HCT116 (cell line): Measurements from ENCODE around the gene EPHB3. TPM values are rescaled to one million over a fixed set of nuclear protein-coding genes. Genes with fewer than 3 reads are reported as not detected.

ENCODE experiments used
- ATAC-seq: fragments of 200-7000 bp; cut with Tn5 transposase; 2 replicates; pipeline ENCODE4 v1.9.1; 2020; ENCODE audit warnings: mild to moderate bottlenecking, moderate library complexity
- BruUV-seq: library from RNA; stranded (reverse); fragments of 400-500 nt; replicated peaks from 2 replicates; lab custom pipeline; 2021; lab: Mats Ljungman, UMichigan
- CTCF ChIA-PET: fragments of 300-600 bp; sonication (Branson Sonifier 250); formaldehyde crosslinking; loops from one replicate; lab custom pipeline; 2021; ENCODE audit warnings: antibody characterized with exemption; lab: Charles Lee
- POLR2A ChIA-PET: fragments of 300-600, 350-600 bp; sonication (Branson Sonifier 250); formaldehyde crosslinking; loops from one replicate; lab custom pipeline; 2021; ENCODE audit warnings: antibody characterized with exemption; lab: Charles Lee
- RAD21 ChIA-PET, 2 experiments: fragments of 300-600 bp; sonication (Branson Sonifier 250); formaldehyde crosslinking; loops; one replicate each; lab custom pipeline; 2023; ENCODE audit warnings: low total read pairs in 2 of 2; ENCODE audit not compliant: uncharacterized antibody in 2 of 2, unreplicated experiment in 2 of 2, low non-redundant PET in 1 of 2; lab: Charles Lee
- DNase-seq: peaks from one replicate; pipeline ENCODE4 v3.0.0-alpha.2; 2010; ENCODE audit warnings: low read depth, low spot score
- H2AFZ ChIP-seq: fragments of 200-600 bp; shearing (Covaris generic), sonication (generic); 2 replicates; pipeline ENCODE4 v1.6.1; 2017; ENCODE audit warnings: low read depth, mixed run types, mixed read lengths, antibody characterized with exemption, low read length; ENCODE audit not compliant: poor library complexity, severe bottlenecking
- H3K27ac ChIP-seq: 2 replicates; pipeline ENCODE4 v1.5.1; 2012; ENCODE audit warnings: low read depth, low read length
- H3K27me3 ChIP-seq: fragments of 200-600 bp; sonication (generic); 2 replicates; pipeline ENCODE4 v1.6.1; 2016; ENCODE audit warnings: mixed run types, low read length, mixed read lengths; ENCODE audit not compliant: insufficient read depth
- H3K36me3 ChIP-seq, 2 experiments: fragments of 200-500 bp in 1 of 2; fragments of 200-600 bp in 1 of 2; sonication (Bioruptor generic) in 1 of 2; sonication (generic) in 1 of 2; 2 replicates each; pipeline versions ENCODE4 v1.5.1 to v1.6.1; 2014 to 2016; ENCODE audit warnings: low read length in 2 of 2, inconsistent platforms in 1 of 2, mixed read lengths in 1 of 2, mixed run types in 1 of 2; ENCODE audit not compliant: insufficient read depth in 2 of 2, control insufficient read depth in 1 of 2
- H3K4me1 ChIP-seq, 2 experiments: fragments of 200-600 bp in 1 of 2; sonication (generic) in 1 of 2; 2 replicates each; pipeline versions ENCODE4 v1.5.1 to v1.6.1; 2012 to 2017; ENCODE audit warnings: low read length in 2 of 2, inconsistent platforms in 1 of 2, mild to moderate bottlenecking in 1 of 2, mixed read lengths in 1 of 2, mixed run types in 1 of 2, moderate library complexity in 1 of 2; ENCODE audit not compliant: insufficient read depth in 2 of 2, control insufficient read depth in 1 of 2
- H3K4me2 ChIP-seq: fragments of 200-600 bp; sonication (generic); 2 replicates; pipeline ENCODE4 v1.6.1; 2017; ENCODE audit warnings: mixed run types, low read length, mixed read lengths
- H3K4me3 ChIP-seq, 2 experiments: fragments of 200-600 bp in 1 of 2; sonication (generic) in 1 of 2; replicated peaks in 1 of 2; 2 replicates each; pipeline ENCODE4 v1.5.1; 2011 to 2016; ENCODE audit warnings: low read length in 2 of 2, control low read depth in 1 of 2, low read depth in 1 of 2, mild to moderate bottlenecking in 1 of 2, mixed read lengths in 1 of 2, mixed run types in 1 of 2
- H3K79me2 ChIP-seq: fragments of 200-600 bp; sonication (generic); 2 replicates; pipeline ENCODE4 v1.6.1; 2017; ENCODE audit warnings: mild to moderate bottlenecking, mixed run types, low read length, moderate library complexity, mixed read lengths; ENCODE audit not compliant: insufficient read depth
- H3K9ac ChIP-seq: fragments of 200-600 bp; sonication (generic); 2 replicates; pipeline ENCODE4 v1.6.1; 2016; ENCODE audit warnings: low read length, mixed read lengths
- H3K9me2 ChIP-seq: fragments of 200-600 bp; sonication (generic), shearing (Covaris generic); 2 replicates; pipeline ENCODE4 v1.6.1; 2017; ENCODE audit warnings: mixed run types, mild to moderate bottlenecking, moderate library complexity; ENCODE audit not compliant: insufficient read depth
- H3K9me3 ChIP-seq, 2 experiments: fragments of 200-500 bp in 1 of 2; fragments of 200-600 bp in 1 of 2; sonication (Bioruptor generic) in 1 of 2; sonication (generic) in 1 of 2; 2 replicates each; pipeline ENCODE4 v1.6.1; 2014 to 2017; ENCODE audit warnings: low read length in 2 of 2, mixed read lengths in 2 of 2, inconsistent platforms in 1 of 2, low read depth in 1 of 2, mild to moderate bottlenecking in 1 of 2, mixed run types in 1 of 2, moderate library complexity in 1 of 2; ENCODE audit not compliant: control insufficient read depth in 1 of 2, insufficient read depth in 1 of 2
- H4K20me1 ChIP-seq: fragments of 200-600 bp; sonication (generic), shearing (Covaris generic); 2 replicates; pipeline ENCODE4 v1.6.1; 2017; ENCODE audit warnings: mixed run types, mild to moderate bottlenecking, moderate library complexity; ENCODE audit not compliant: insufficient read depth
- ATF3 ChIP-seq: IDR thresholded peaks from 2 replicates; pipeline ENCODE4 v1.6.1; 2012
- CEBPB ChIP-seq: IDR thresholded peaks from 2 replicates; pipeline ENCODE4 v1.6.1; 2012; ENCODE audit warnings: low read depth
- ELF1 ChIP-seq: IDR thresholded peaks from 2 replicates; pipeline ENCODE4 v1.6.1; 2012; ENCODE audit warnings: low read depth, borderline replicate concordance
- EZH2phosphoT487 ChIP-seq: fragments of 200-600 bp; IDR thresholded peaks from 2 replicates; pipeline ENCODE4 v1.6.1; 2018; ENCODE audit warnings: antibody characterized with exemption, borderline replicate concordance
- FOSL1 ChIP-seq: IDR thresholded peaks from 2 replicates; pipeline ENCODE4 v1.6.1; 2012; ENCODE audit warnings: low read depth
- JUND ChIP-seq: IDR thresholded peaks from 2 replicates; pipeline ENCODE4 v1.6.1; 2012
- POLR2A ChIP-seq: IDR thresholded peaks from 2 replicates; pipeline ENCODE4 v1.7.0; 2011; ENCODE audit warnings: borderline replicate concordance; ENCODE audit not compliant: insufficient read depth, insufficient read length; ENCODE audit errors: extremely low read depth
- RAD21 ChIP-seq: IDR thresholded peaks from 2 replicates; pipeline ENCODE4 v1.6.1; 2012; ENCODE audit warnings: low read depth, mild to moderate bottlenecking
- TCF7L2 ChIP-seq: IDR thresholded peaks from 2 replicates; pipeline ENCODE4 v1.7.0; 2011; ENCODE audit warnings: borderline replicate concordance, inconsistent platforms; ENCODE audit not compliant: insufficient read depth, insufficient read length; ENCODE audit errors: extremely low read depth
- ZBTB33 ChIP-seq: IDR thresholded peaks from 2 replicates; pipeline ENCODE4 v1.6.1; 2011; ENCODE audit warnings: mild to moderate bottlenecking, low read length, moderate library complexity; ENCODE audit not compliant: insufficient replicate concordance; ENCODE audit errors: extremely low read depth
- ZNF274 ChIP-seq: fragments of 200-500 bp; sonication (Bioruptor generic); IDR thresholded peaks from 2 replicates; pipeline ENCODE4 v1.6.1; 2014; ENCODE audit warnings: mild to moderate bottlenecking, low read depth, low read length, inconsistent platforms
- intact Hi-C: fragments of 100-400 bp; cut with micrococcal nuclease; formaldehyde crosslinking; loops from 2 replicates; pipeline ENCODE4 v1.10.0; 2022
- total RNA-seq: library from RNA; stranded (reverse); gene quantifications from one replicate; pipeline ENCODE4 v1.2.1, GENCODE V29; 2021; ENCODE audit not compliant: unreplicated experiment
- TF ChIP-seq, protein P1 (sequence below): IDR thresholded peaks from 2 replicates; pipeline ENCODE4 v1.6.1; 2012; ENCODE audit warnings: low read depth

EPHB3 gene
- total RNA-seq, 1 experiment from 2014 or later: 6.5 TPM

DNA sequence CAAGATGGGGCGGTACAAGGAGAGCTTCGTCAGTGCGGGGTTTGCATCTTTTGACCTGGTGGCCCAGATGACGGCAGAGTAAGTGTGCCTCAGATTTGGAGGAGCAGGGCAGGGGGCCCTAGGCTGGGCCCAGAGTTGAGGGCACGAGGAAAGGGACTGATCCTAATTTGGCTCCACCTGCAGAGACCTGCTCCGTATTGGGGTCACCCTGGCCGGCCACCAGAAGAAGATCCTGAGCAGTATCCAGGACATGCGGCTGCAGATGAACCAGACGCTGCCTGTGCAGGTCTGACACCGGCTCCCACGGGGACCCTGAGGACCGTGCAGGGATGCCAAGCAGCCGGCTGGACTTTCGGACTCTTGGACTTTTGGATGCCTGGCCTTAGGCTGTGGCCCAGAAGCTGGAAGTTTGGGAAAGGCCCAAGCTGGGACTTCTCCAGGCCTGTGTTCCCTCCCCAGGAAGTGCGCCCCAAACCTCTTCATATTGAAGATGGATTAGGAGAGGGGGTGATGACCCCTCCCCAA is 19.8 kb downstream of the EPHB3 start:
- Histone ChIP-seq H3K4me1 (peaks cover 3 to 11% of the 10 kb centered on the region in 2 experiments; a peak in 2 of 4 replicates), H3K9me2 (no peaks in the 10 kb centered on the region), H3K27ac (no peak overlapping the region), H3K79me2 (no peaks in the 10 kb centered on the region), H2AFZ (no peak overlapping the region), H3K4me3 (no peak overlapping the region), H3K9me3 (no peaks in the 10 kb centered on the region), H3K27me3 (no peaks in the 10 kb centered on the region), H3K4me2 (no peak overlapping the region), H4K20me1 (no peaks in the 10 kb centered on the region), H3K9ac (no peak overlapping the region), H3K36me3 (no peaks in the 10 kb centered on the region; a peak in 1 of 4 replicates)
- TF ChIP-seq ATF3 (no peak), ELF1 (no peak)
- ATAC-seq (no peak), DNase-seq (no peak)
- intact Hi-C loops: no loop called here
- ChIA-PET POLR2A (no interaction called here), CTCF (no interaction called here), RAD21 (no interaction called here)
- no TSS peak for BruUV-seq

DNA sequence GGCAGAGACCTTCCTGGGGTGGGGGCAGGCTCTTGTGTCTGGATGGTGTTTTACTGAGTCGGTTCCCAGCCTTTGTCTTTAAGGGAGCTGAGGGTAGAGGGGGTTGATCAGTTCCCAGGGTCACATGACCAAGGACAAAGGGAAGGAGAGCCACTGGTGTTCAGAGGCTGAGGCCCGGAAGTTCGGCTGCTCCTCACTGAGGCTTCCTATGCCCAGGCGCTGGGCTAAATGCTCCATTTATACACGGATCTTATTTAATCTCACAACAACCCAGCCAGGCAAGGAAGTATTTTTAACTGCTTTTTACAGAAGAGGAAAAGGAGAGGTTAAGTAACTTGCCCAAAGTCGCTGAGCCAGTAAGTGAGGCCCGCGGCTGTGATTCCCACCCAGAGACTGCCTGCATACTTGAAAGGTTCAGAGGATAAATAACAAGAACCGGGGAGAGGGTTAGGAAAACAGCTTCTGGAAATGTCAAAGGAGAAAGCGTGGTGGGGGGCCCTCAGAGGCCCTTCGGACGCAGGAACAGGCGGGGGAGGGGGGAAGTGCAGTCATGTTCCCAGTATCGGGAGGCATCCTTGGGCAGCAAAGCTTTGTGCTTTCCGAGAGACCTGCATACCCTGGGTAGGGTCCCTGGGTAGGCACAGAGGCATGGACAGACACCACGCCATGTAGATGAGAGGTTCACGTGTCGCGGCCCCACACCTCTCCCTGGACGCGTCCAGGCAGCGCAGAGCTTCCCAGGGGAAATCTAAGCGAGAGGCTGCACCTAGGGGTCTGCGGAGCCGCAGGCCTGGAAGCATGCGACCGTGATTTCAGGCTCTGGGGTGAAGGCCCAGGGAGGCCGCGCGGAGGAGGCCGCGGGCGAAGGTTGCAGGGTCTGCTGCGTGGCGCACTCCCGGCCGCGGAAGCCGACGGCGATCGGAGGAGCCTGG is 21.3 kb downstream of the EPHB3 start:
- H3K9me2 ChIP-seq: no peaks in the 10 kb centered on the region
- CTCF ChIA-PET: no interaction called here
- H3K27me3 ChIP-seq: no peaks in the 10 kb centered on the region
- ATAC-seq: no peak
- no peaks in the 10 kb centered on the region for H3K9me3 ChIP-seq
- RAD21 ChIA-PET: no interaction called here
- H3K4me1 ChIP-seq: peaks cover 3 to 11% of the 10 kb centered on the region in 2 experiments; a peak in 2 of 4 replicates
- H3K27ac ChIP-seq: no peak overlapping the region
- H2AFZ ChIP-seq: no peak overlapping the region
- H3K36me3 ChIP-seq: no peaks in the 10 kb centered on the region
- POLR2A ChIA-PET: no interaction called here
- no peaks in the 10 kb centered on the region for H4K20me1 ChIP-seq
- no peak for DNase-seq
- no peak overlapping the region for H3K4me3 ChIP-seq
- H3K4me2 ChIP-seq: no peak overlapping the region
- no TSS peak for BruUV-seq
- no peak overlapping the region for H3K9ac ChIP-seq
- H3K79me2 ChIP-seq: no peaks in the 10 kb centered on the region
- intact Hi-C loops: no loop called here
- no peak for TF ChIP-seq FOSL1
- TF ChIP-seq EZH2phosphoT487: no peak
- TF ChIP-seq CEBPB: no peak
- TF ChIP-seq POLR2A: no peak
- TF ChIP-seq, protein P1, sequence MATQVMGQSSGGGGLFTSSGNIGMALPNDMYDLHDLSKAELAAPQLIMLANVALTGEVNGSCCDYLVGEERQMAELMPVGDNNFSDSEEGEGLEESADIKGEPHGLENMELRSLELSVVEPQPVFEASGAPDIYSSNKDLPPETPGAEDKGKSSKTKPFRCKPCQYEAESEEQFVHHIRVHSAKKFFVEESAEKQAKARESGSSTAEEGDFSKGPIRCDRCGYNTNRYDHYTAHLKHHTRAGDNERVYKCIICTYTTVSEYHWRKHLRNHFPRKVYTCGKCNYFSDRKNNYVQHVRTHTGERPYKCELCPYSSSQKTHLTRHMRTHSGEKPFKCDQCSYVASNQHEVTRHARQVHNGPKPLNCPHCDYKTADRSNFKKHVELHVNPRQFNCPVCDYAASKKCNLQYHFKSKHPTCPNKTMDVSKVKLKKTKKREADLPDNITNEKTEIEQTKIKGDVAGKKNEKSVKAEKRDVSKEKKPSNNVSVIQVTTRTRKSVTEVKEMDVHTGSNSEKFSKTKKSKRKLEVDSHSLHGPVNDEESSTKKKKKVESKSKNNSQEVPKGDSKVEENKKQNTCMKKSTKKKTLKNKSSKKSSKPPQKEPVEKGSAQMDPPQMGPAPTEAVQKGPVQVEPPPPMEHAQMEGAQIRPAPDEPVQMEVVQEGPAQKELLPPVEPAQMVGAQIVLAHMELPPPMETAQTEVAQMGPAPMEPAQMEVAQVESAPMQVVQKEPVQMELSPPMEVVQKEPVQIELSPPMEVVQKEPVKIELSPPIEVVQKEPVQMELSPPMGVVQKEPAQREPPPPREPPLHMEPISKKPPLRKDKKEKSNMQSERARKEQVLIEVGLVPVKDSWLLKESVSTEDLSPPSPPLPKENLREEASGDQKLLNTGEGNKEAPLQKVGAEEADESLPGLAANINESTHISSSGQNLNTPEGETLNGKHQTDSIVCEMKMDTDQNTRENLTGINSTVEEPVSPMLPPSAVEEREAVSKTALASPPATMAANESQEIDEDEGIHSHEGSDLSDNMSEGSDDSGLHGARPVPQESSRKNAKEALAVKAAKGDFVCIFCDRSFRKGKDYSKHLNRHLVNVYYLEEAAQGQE: no peak
- no peak for TF ChIP-seq TCF7L2
- TF ChIP-seq ZBTB33: no peak
- TF ChIP-seq RAD21: no peak
- no peak for TF ChIP-seq ZNF274
- TF ChIP-seq JUND: no peak
